ENCODE measurements around the gene NFE2L1.
"Not testable (repeated sequence)": the region's sequence is repeated elsewhere in the genome, so short reads cannot be mapped to it uniquely, and the experiment has no call there.

NFE2L1 gene

DNA sequence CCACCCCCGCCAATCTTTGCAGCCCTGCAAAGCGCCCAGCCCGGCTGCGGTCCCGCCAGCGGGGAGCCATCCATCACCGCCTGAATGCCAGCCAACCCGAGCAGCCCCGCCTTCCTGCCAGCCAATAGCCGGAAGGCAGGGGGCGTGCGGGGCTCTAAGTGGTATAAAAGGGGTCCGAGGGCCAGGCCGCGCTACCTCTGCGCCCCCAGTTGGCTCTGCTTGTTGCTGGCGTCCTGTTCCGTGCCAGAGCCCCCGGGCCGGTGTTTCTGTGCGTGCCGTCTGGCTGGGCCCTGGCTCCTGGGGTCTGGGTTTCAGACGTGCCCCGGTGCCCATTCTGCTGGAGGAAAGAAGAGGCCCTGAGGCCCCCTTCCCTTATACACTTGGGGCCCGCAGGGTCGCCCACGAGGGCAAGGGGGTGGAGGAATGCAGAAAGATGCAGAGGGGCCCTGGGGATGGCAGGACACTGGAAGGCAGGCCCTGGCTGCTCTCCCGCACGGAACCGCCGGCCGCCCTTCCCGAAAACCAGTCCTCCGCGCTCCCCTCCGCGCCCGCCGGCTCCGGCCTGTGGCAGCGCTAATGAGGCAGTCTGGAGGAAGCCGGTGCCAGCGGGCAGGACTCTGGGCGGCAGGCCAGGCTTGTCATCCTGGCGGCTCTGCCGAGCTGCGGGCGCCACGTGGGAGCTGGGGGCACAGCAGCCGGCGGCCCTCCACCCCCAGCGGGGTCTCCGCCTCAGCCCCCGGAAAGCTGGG, 24.6 kb upstream of the NFE2L1 start:
- peak; percentile 87 for DNase-seq

DNA sequence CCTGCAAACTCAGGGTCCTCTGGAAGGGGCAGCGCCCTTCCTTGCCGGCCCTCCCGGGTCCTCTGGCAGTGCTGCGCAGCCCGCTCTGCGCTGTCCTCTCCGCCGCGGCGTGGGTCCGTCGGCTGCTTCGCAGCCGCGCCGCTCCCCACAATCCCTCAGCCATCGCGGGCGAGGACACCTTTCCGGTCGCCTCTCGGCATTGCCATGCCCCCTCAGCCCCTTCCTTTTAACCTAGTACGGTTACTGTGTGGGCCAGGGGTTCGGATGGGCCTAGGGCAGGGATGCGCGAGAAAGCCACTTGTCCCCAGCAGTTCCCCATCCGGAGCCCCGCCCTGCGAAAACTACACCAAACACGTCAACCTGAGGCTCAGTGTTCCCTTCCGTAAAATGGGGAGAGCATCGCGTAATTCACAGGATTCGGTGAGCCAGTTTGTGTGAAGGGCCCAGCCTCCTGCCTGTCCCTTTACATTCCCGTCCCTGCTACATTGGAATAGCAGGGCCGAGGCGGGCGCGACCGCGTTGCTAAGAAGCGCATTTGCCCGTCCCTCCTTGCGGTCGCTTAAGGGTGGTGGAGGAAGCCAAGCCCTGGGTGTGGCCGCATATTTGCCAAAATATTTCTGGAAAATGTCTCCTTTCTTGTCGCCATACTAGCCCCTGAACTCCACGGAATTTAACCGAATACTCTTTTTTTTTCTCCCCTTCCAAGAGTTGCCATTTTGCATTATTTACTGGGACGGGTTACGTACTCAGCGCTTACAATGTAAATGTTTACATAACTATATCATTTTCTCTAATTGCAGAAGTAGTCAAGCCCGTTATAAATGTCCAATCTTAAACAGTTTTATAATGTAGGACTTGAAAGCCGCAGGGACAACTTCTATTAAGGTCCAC, 23.8 kb upstream of the NFE2L1 start:
- peak; percentile 78 for DNase-seq

DNA sequence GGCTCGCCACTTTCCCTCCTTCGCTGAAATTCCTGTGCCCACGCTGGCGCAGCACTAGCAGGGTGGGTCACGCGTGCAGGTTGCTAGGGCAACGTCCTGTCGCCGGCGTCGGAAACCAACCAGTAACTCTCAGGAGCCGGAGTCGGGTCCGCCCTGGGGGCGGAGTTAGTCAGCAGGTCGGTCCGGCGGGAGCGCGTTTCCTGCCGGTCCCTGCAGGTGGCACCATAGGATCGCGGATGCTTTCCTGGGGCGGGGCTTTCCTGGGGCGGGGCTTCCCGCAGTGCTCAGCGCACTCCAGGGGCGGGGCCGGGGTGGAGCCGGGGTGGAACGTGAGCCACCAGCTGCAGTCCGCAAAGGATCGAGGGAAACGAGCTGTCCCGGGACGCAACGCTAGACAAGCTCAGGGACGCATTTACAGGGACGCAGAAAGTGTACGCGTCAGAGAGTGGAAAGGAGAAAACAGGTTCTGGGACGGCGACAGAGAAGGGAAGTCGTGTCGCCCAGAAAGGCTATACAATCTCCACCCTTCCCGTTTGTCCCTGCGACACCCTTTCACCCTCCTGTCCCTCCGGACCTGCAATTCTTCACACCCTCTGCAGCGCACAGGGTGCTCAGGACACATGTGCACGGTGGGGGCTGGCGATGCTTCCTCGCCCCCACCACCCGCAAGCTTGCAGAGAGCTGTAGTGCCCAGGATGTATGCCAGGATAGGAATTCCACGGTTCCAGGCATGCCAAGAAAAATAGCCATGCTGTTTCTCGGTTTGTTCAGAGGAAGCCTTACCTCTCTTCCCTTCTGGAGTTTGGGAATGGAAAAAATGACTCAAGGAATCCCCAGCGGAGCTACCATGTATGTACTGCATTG, 22.9 kb upstream of the NFE2L1 start:
- peak; percentile 98 for DNase-seq

DNA sequence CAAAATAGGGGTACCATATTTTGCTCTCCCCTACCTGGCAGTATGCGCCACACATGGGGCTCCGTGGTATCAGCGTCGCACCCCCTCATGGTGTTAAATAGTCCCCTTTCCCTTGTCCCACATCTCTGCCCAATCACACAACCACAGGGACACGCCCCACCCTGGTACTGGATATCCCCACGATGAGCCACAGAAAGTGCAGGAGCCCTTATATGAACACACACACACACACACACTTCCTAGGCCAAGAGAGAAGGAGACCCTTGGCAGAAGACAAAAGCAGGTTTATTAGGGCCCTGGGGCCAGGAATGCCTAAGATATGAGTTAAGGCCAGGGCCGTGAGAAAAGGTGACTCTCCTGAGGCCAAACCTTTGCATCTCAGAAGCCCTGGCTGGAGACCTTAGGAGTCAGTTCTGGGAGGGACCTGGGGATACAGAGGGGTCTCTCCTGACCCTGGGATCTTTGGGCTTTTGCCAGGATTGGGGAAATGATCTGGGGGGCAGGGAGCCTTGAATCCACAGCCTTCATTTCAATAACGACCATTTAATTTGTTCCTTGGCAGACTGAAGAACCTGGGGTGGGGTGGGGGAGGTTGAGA, 22.2 kb upstream of the NFE2L1 start:
- DNase-seq = peak; percentile 66

DNA sequence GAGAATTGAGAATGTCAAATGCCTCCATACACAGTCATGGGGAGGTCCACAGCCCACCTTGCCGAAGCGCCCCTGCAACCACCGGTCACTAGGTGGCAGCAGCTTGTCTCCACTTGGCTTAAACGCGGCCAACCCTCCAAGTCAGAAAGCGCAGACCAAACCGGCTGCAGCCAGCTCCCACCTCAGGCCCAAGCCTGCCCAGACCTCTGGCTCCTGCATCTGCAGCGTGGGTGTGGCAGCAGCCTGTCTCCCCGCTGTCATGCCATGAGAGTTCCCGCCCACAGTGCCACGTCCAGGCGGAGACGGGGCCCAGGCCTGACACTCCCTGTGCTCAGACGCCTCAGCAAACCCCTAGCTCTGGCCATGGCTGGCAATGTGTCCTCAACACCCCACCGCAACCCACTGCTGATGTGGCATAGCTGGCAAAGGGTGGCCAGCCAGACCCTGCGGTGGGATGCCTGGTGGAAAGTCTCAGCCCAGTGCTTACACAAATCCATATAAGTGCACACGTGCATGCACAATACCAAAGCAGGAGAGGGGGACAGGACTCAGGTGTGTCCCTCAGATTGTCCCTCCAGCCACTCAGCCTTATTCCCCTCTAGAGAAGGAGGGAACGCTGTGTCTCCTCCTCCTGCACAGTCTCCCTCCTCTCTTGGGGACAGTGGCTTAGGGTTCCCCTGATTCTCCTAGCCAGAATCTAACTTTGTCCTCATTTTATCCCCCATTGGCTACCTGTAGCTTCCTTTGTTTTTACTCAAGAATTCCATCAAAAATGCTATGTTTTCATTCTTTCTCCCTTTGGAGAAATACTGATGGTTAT, 21.4 kb upstream of the NFE2L1 start:
- peak; percentile 95 for DNase-seq

DNA sequence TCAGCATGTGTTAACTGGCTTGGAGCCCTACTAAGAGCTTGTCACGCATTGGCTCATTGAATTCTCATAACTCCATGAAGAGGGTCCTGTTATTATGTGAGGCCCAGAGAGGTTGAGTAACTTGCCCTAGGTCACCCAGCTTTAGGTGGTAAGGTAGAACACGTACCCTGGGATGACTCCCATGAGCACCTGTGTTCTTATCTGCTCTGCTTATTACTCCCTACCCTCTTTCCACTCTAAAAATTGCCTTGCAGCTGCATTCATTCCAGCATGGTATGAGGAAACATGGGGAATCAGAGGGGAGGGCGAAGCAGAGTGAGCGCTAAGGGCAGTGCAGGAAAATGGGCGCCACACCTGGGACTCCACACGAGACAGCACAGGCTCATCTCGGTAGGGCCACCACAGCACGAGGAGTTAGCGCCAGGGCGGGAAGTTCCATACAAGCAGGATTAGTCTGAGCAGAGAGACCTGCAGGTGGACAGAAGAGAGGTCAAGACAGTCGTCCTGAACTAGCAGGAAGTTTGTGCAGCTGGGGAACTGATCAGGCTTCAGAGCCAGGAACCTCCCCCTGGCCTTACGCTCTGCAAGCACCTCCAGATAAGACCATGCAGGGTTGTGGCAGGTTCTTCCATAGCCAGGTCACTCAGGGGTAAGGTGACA, 20.7 kb upstream of the NFE2L1 start:
- no peak for DNase-seq

DNA sequence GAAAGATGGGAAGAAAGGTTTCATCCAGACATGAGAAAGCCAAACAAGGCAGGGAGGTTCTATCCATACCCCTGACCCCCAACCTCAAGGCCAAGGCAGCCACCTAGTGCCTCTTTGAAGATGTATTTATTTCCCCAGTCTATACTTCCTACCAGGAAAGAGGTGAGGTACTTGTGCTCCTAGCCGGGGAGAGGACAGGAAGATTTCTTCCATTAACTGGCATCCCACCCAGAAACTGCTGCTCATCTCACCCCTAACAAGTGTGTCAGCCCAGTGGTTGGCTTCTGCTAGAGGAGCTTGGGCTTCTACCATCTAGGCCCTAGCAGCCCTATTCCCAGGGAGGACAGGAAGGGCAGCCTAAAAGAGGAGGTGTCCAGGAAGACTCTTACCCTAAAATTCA, 19.4 kb upstream of the NFE2L1 start:
- no peak for DNase-seq

DNA sequence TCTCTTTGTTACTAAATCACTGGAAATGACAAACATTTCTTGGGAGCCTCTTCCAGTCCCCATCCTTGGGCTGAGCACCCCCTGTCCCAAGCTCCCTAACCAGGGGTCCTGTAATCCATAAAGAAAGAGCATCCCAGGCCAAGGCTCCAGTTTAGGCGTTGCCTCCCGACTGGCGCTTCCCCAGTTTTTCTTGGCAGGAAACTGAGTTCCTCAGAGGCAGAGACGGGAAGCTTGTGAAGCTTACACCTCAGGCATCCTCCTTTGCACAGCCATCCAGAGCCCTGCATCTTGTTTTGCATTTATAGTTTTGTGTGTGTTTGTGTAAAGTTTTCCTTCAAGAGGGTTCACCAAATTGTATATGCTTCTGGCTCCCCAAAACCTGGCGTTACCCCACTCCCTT, 17.6 kb upstream of the NFE2L1 start:
- DNase-seq = peak; percentile 66

DNA sequence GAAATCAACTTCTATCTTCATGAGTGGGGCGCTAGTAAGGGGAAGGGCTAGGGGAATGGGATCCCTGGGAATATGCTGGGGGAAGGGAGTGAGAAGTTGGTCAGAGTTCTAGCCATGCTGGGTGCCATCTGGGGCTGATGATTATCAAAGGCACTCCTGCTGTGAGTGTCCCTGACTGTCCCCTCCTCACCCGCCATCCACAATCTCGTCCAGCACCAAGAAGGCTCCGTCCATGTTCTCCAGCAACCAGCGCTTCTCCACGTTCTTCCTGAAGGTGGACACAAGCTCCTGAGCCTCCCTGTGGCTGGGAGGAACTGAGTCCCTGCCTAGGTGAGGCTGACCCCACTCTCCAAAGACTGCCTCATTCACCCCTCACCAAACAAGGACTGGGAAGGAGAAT, 16.2 kb upstream of the NFE2L1 start:
- DNase-seq = no peak

DNA sequence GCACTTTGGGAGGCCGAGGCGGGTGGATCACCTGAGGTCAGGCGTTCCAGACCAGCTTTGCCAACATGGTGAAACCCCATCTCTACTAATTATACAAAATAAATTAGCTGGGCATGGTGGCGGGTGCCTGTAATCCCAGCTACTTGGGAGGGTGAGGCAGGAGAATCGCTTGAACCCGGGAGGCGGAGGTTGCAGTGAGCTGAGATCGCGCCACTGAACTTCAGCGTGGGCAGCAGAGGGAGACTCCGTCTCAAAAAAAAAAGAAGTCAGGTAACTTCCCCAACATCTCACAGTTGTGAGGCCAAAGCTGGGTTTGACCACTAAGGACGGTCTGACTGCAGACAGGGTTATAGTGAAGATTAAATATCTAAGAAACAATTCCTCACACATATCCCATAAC, 13.4 kb upstream of the NFE2L1 start:
- not testable (repeated sequence) for DNase-seq

DNA sequence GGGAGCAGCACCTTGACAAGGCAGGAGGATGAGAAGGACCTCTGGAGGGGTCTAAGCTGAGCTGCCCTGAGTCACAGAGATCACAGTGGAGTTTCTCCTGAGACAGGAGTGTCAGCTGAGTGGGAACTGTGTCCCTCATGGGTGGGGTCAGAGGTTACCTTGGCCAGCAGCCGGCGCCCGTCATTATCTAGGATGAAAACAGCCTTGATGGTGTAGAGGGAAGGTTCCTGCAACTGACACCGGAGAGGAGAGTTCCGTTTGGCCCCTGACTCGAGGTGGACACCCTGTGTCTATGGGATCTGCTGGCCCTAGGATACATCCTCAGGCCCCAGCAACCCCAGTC, 11.5 kb upstream of the NFE2L1 start:
- DNase-seq = no peak

DNA sequence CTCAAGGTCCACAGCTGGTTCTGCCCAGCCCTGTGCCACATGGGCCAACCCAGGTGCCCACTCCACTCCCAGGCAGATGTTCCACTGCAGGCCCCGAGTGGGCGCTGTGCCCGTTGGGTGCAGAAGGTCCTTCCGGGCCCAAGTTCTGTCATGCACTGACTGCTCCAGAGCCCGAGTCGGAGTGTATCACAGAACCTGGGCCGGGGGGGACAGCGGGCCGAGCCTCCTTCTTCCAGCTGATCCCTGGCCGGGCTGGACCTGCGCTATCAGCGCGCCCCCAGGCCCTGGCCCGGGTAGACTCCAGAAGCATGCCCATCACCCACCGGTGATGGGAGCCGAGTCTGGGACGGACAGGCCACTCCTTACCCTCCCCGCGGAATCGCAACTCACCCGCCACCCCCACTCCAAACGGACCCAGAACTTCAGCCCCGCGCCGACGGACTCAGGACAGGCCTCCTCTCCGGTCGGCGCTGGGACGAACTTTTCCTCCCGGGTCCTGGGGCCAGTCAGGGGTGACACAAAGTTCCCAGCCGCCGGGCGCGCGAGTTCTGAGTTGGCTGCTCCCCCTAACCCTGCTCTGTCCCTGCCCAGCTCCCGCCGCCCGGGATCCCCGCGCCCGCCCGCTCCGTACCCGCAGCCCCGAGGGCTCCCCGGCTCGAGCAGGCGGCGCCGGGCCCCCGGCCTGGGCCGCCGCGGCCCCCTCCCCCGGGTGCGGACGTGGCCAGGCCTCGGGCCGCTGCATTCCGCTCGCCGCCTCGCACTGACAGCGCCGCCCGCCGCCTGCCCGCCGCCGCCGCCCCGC, 10.9 kb upstream of the NFE2L1 start, which contains the start of gene COPZ2:
Gene COPZ2 (minus strand): TSS at position 762 of the 802 bp plus-strand sequence. CDS start 20 bp downstream, at position 742.
- peak; percentile 61 for DNase-seq

DNA sequence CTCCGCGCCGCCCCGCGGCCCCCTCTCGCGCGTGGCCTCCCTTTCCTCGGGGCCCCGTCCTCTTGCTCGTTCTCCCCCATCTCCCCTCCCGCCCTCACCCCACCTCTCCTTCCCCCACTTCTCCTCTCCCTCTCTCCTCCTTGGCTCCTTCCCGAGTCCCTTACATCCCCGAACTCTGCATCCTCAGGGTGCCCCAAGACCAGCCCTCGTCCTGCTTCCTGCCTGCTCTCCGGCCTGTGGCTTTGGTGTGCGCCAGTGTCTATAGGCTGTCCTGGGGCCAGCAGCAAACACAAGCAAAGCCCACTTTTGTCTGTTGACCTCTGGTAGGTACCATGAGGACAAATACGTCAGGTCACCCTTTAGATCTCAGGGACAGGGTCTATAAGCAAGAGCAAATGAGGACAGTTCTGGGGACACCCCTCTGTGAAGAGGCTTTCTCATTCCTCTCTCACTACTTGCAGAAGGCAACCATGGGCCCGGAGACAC, 10.3 kb upstream of the NFE2L1 start:
- DNase-seq = peak; percentile 66

DNA sequence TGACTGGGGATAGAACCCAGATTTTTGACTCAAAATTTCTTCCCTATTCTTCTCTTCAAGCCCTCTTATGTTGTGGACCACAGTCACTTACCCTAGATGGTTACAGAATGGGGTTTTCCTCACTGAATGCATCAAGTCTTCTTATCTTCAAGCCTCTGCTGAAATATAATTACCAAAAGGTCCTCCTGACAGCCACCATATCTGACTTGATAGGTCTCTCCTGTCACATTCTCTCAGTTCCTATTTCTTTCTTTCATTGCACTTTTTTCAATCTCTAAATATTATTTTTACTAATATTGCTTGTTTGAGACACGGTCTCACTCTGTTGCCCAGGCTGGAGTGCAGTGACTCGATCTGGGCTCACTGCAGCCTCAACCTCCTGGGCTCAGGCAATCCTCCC, 9.5 kb upstream of the NFE2L1 start:
- no peak for DNase-seq

DNA sequence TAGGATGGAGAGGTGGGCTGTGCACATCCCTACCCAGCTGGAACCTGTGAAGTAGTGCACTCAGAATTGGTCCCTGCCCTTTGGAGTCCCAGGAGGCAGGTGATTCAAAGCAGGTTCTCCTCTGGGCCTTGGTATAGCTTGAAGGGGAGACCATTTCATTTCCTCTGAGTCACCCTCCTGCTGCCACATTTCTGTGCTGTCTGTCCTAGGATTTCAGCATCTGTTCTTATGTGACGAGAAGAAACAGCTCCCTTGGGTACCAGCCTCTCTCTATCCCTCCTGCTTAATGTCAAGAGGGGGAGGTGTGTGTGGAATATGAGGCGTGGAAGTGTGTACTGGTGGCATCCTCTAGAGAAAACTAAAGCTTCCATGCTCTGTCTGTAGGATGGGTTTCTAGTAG, 5.0 kb upstream of the NFE2L1 start:
- DNase-seq = no peak

DNA sequence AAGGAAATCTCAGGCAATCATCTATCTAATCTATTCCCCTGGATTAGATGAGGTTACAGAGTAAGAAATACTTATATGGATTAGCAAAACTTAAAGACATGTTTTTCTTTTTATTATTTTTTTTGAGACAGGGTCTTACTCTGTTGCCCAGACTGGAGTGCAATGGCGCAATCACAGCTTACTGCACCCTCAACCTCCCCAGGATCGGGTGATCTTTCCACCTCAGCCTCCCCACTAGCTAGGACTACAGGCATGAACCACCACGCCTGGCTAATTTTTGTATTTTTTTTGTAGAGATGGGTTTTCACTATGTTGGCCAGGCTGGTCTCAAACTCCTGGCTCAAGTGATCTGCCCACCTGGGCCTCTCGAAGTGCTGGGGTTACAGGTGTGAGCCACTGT, 3.3 kb upstream of the NFE2L1 start:
- DNase-seq = no peak

DNA sequence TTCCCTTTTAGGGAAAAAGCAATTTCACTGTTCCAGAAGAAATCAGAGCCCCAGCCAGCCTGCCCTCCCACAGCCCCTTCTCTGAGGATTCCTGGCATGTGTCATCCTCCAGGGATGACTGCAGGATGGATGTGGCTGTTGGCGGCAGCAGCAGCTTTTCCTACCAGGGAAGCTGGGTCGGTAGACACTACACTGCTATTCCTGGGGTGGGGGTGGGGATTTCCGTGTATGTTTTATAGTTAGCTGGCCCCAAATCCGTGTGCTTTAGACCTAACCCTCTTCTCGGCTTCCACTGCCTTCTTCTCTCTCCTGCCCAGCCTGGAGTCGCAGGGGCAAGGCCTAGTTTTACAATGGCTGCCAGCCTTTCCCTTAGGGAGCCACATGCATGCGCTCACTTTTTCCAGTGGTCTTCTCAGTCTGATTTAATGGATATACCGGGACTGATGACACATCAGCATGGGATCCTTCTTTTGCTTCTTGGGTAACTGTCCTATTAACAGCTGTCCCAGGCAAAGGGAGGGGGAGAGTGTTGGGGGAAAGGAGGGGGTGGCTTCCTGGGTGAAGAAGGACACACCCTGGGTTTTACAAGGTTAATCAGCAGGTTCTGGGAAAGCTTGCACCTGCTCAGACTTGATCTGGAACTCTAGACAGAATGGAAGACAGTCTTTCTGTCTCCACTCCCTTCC, 2.7 kb upstream of the NFE2L1 start:
- DNase-seq = peak; percentile 68

DNA sequence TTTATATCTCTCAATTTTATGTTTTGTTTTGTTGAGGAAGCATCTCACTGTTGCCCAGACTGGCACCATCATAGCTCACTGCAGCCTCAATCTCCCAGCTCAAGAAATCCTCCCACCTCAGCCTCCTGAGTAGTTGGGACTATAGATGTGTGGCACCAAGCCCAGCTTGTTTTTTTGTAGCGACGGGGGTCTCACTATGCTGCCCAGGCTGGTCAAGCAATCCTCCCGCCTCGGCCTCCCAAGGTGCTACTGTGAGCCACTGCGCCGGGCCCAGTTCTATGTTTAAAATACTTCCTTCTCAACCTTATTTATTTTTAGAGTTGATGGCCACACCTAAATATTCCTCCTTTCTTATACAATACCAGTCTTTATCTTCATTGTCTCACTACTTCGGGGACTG, 1.9 kb upstream of the NFE2L1 start:
- no peak for DNase-seq

DNA sequence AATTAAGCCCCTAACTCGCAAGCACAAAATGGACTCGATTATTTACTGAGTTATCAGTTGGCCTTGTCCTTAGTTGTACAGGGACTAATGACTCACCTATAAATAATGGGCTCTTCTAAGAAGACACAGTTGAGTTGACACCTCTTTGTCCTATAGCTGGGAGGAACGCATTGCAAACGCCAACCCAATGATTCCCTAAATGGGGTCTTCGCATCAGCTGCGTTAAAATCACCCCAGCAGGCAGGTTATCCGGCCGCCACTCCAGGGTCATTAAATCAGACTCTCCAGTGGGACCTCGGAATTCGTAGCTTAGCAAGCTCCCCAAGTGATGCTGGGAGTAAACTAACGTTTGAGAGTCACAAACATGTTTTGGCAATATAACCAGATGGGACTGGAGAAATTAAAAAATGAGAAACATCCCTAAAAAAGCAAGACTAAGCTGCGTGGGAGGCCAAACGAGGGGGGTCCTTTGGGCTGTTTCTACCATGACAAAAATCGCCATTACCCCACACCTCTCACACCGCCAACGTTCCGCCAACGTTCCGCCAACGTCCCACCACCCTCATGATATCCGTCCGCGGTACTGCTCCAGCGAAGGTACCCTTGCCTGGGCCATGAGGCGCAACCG, 932 bp upstream of the NFE2L1 start:
- DNase-seq = no peak
